ENCODE measurements around the gene REELD1. TPM values are rescaled to one million over a fixed set of nuclear protein-coding genes. Genes with fewer than 3 reads are reported as not detected.

REELD1 gene
- total and polyA plus RNA-seq, 2 of the 4 experiments (the other 2 are of a cell fraction) = not detected

- Histone ChIP-seq H2BK20ac (ENCODE audit: low read depth, low read length) (no peak overlapping the region), H4K91ac (ENCODE audit: insufficient read depth, low read depth, low read length) (no peak overlapping the region), H3K36me3 (ENCODE audit: control insufficient read depth, insufficient read depth, low read length) (no peaks in the 10 kb centered on the region), H3K4ac (ENCODE audit: low read depth, low read length) (no peak overlapping the region), H3K9ac (ENCODE audit: low read depth, low read length) (no peak overlapping the region), H2BK5ac (ENCODE audit: low read depth, low read length, poor library complexity, severe bottlenecking) (no peak overlapping the region), H2AK9ac (replicated peaks; ENCODE audit: low read depth, low read length, poor library complexity) (no peak overlapping the region), H3K18ac (ENCODE audit: low read depth, low read length) (no peak overlapping the region), H3K14ac (replicated peaks; ENCODE audit: low read depth, low read length) (no peak overlapping the region), H3K4me3 (ENCODE audit: insufficient read depth, low read depth, low read length) (no peak overlapping the region), H4K5ac (ENCODE audit: low read depth, low read length) (no peak overlapping the region), H3K27me3 (ENCODE audit: control insufficient read depth, insufficient read depth, low read length) (no peaks in the 10 kb centered on the region), H3K56ac (ENCODE audit: extremely low read depth, insufficient read depth, low read length) (no peak overlapping the region), H3K9me1 (ENCODE audit: insufficient read depth, low read length) (no peaks in the 10 kb centered on the region), H3K23ac (ENCODE audit: low read depth, low read length) (no peak overlapping the region), H4K8ac (ENCODE audit: low read depth in 2 of 2, low read length in 2 of 2) (no peak overlapping the region), H4K20me1 (ENCODE audit: insufficient read depth, low read length) (no peaks in the 10 kb centered on the region), H2AFZ (replicated peaks; ENCODE audit: low read length, poor library complexity) (no peak overlapping the region), H3K79me1 (ENCODE audit: low read depth in 1 of 2, low read length in 2 of 2) (no peaks in the 10 kb centered on the region), H3K4me1 (ENCODE audit: control insufficient read depth, insufficient read depth, low read length) (no peaks in the 10 kb centered on the region; the same call in 1 of the 2 replicates), H2AK5ac (ENCODE audit: low read depth, low read length) (no peak overlapping the region), H3K4me2 (ENCODE audit: low read depth, low read length) (no peak overlapping the region), H3K9me3 (ENCODE audit: control insufficient read depth, insufficient read depth, low read length) (no peaks in the 10 kb centered on the region), H2BK15ac (ENCODE audit: low read depth, low read length) (no peak overlapping the region), H3K27ac (ENCODE audit: insufficient read depth, low read length) (no peak overlapping the region), H2BK120ac (ENCODE audit: low read depth, low read length) (no peak overlapping the region)
- no peak for DNase-seq
- TF ChIP-seq CTCF (conservative IDR thresholded peaks at IDR 0.05; ENCODE audit: low read depth, low read length) = no peak
- no peak for TF ChIP-seq POLR2A (IDR thresholded peaks at IDR 0.05; ENCODE audit: low read depth, low read length)
- TF ChIP-seq MAFK (IDR thresholded peaks at IDR 0.05; ENCODE audit: low read depth, low read length) = no peak
- no peak for TF ChIP-seq MAZ (IDR thresholded peaks at IDR 0.05; ENCODE audit: borderline replicate concordance, low read depth, low read length)
- TF ChIP-seq NFE2L2 (IDR thresholded peaks at IDR 0.05; ENCODE audit: low read depth, low read length) = no peak
- no peak for TF ChIP-seq ELK1 (IDR thresholded peaks at IDR 0.05; ENCODE audit: borderline replicate concordance, low read depth, low read length)
- no peak for TF ChIP-seq RCOR1 (IDR thresholded peaks at IDR 0.05; ENCODE audit: insufficient replicate concordance, low read length)
- TF ChIP-seq RAD21 (IDR thresholded peaks at IDR 0.05; ENCODE audit: low read length) = no peak
- no TSS peak for BruUV-seq (replicated peaks)
- no peak for ATAC-seq (ENCODE audit: low read depth)
- dilution Hi-C loops (cut with HindIII; ENCODE audit: low sequenced_read_pairs, unreplicated experiment) (no loop called here), intact Hi-C loops (cut with micrococcal nuclease) (no loop called here), in situ Hi-C loops (cut with MboI; ENCODE audit: low sequenced_read_pairs) (no loop called here)
- ChIA-PET CTCF (no interaction called here), POLR2A (ENCODE audit: unreplicated experiment) (no interaction called here)
- no CpG with 5 or more reads among the region's 3 CpGs for WGBS, 2 experiments (ENCODE audit: extremely low coverage in 2 of 2, insufficient read length in 1 of 2)
These were observed 44.2 kb upstream of the REELD1 start for GRCh38 chr4:146170149-146170548.

Measured in IMR-90 (cell line).